Hepatocyte (in vitro differentiated cells): ENCODE data around the gene GSTM1.

ENCODE experiments used
- CTCF ChIP-seq: fragments of 200-600 bp; sonication (generic); IDR thresholded peaks from 2 replicates; pipeline ENCODE4 v1.5.1; 2016; ENCODE audit warnings: antibody characterized with exemption, mild to moderate bottlenecking; ENCODE audit not compliant: poor library complexity
- EZH2 ChIP-seq: fragments of 200-600 bp; sonication (generic); IDR thresholded peaks from 2 replicates; pipeline ENCODE4 v1.6.1; 2016; ENCODE audit warnings: antibody characterized with exemption, mild to moderate bottlenecking, borderline replicate concordance

GRCh38 chr1:109740615-109741373 lies 53.2 kb downstream of the GSTM1 start, which contains the start of gene GSTM3:
- no peak for TF ChIP-seq CTCF
- TF ChIP-seq EZH2, result no peak
